ENCODE results near the gene SGK1. TPM values are rescaled to one million over a fixed set of nuclear protein-coding genes. Genes with fewer than 3 reads are reported as not detected.

Gene SGK1
- total RNA-seq, result 100 to 1,000 TPM; 104 to 459 (median 193) TPM

GRCh38 chr6:134317471-134318131 lies at the start of gene SGK1:
SGK1 (minus strand) TSS chr6:134318112; CDS start chr6:134317460, 652 bp downstream.
- no peaks in the 10 kb centered on the region for H3K4me1 ChIP-seq
- TF ChIP-seq, protein P1, sequence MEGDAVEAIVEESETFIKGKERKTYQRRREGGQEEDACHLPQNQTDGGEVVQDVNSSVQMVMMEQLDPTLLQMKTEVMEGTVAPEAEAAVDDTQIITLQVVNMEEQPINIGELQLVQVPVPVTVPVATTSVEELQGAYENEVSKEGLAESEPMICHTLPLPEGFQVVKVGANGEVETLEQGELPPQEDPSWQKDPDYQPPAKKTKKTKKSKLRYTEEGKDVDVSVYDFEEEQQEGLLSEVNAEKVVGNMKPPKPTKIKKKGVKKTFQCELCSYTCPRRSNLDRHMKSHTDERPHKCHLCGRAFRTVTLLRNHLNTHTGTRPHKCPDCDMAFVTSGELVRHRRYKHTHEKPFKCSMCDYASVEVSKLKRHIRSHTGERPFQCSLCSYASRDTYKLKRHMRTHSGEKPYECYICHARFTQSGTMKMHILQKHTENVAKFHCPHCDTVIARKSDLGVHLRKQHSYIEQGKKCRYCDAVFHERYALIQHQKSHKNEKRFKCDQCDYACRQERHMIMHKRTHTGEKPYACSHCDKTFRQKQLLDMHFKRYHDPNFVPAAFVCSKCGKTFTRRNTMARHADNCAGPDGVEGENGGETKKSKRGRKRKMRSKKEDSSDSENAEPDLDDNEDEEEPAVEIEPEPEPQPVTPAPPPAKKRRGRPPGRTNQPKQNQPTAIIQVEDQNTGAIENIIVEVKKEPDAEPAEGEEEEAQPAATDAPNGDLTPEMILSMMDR (IDR thresholded peaks at IDR 0.05), result no peak
- TF ChIP-seq POLR2AphosphoS5 (IDR thresholded peaks at IDR 0.05) (no peak), POLR2A (IDR thresholded peaks at IDR 0.05) (no peak)
- H3K27ac ChIP-seq, result peak within 1 kb of the TSS; percentile 5 to 50
- H3K4me3 ChIP-seq, result peak within 1 kb of the TSS; percentile 38 to 73 (median 55)
- H3K27me3 ChIP-seq, result peaks cover 0 to 3% of the 10 kb centered on the region in 2 donors
- DNase-seq (ENCODE audit: low spot score in 2 of 2), result peak in 1 of 2 donors; percentile 26
- no peaks in the 10 kb centered on the region for H3K9me3 ChIP-seq
- intact Hi-C loops (cut with DNase I; ENCODE audit: low total_unique reads), result no loop called here
- no peaks in the 10 kb centered on the region for H3K36me3 ChIP-seq

DNA sequence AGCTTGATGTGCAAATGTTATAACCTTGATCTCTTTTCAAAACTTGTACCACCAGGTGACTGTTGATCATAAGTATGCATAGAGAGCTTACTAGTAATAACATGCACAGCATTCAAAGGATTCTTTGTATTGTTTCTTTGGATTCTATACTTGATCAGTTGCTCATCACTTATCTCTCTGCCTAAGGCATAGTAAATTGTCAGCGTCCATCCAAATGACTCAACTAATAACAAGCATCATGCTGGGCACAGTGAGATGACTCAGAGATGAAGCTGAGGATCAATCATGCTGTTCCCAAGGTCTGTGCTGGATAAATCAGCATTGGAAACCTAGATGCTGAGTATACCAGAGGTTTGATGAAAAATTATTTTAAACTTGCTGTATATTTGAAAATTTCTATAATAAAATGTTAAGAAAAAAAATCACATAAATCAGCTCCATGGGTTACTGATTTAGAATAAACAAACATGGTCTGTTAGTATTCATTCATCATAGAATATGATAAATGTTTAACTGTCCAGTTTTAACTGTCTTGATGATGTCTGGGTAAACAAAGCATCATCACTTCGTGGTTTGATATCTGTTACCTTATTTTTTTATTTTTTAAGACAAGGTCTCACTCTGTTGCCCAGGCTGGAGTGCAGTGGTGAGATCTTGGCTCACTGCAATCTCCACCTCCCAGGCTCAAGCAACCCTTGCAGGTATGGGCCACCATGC lies 45.6 kb upstream of the SGK1 start:
- TF ChIP-seq POLR2A (IDR thresholded peaks at IDR 0.05), result no peak
- TF ChIP-seq, protein P1 (IDR thresholded peaks at IDR 0.05), result no peak
- no peak for TF ChIP-seq POLR2AphosphoS5 (IDR thresholded peaks at IDR 0.05)
- DNase-seq (ENCODE audit: low spot score in 2 of 2), result no peak
- Histone ChIP-seq H3K27ac (no peak overlapping the region), H3K4me3 (no peak overlapping the region), H3K4me1 (no peaks in the 10 kb centered on the region), H3K27me3 (no peaks in the 10 kb centered on the region), H3K36me3 (no peaks in the 10 kb centered on the region), H3K9me3 (no peaks in the 10 kb centered on the region)
- intact Hi-C loops (cut with DNase I; ENCODE audit: low total_unique reads), result no loop called here

DNA sequence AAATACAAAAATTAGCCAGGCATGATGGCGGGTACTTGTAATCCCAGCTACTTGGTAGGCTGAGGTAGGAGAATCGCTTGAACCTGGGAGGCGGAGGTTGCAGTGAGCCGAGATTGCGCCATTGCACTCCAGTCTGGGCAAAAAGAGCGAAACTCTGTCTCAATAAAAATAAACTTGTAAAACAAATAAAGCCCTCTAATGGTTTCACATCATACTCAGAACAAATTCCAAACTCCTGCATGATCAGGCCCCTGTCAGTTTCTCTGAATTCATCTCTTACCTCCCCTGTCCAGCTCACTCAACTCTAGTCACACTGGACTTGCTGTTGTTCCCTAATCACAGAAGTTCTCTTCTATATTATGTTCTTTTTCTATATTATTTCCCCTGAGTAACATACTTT lies 43.1 kb upstream of the SGK1 start:
- Histone ChIP-seq H3K36me3 (no peaks in the 10 kb centered on the region), H3K27ac (no peak overlapping the region), H3K9me3 (no peaks in the 10 kb centered on the region), H3K27me3 (no peaks in the 10 kb centered on the region), H3K4me1 (no peaks in the 10 kb centered on the region), H3K4me3 (no peak overlapping the region)
- intact Hi-C loops (cut with DNase I; ENCODE audit: low total_unique reads), result no loop called here
- DNase-seq (ENCODE audit: low spot score in 2 of 2), result no peak
- TF ChIP-seq POLR2AphosphoS5 (IDR thresholded peaks at IDR 0.05) (no peak), POLR2A (IDR thresholded peaks at IDR 0.05) (no peak)
- TF ChIP-seq, protein P1 (IDR thresholded peaks at IDR 0.05), result no peak

GRCh38 chr6:134359302-134359701 lies 41.4 kb upstream of the SGK1 start:
- intact Hi-C loops (cut with DNase I; ENCODE audit: low total_unique reads), result no loop called here
- Histone ChIP-seq H3K36me3 (no peaks in the 10 kb centered on the region), H3K27ac (peak overlapping the region; percentile 14 to 26), H3K9me3 (no peaks in the 10 kb centered on the region), H3K4me1 (no peaks in the 10 kb centered on the region), H3K27me3 (no peaks in the 10 kb centered on the region), H3K4me3 (no peak overlapping the region)
- no peak for DNase-seq (ENCODE audit: low spot score in 2 of 2)
- TF ChIP-seq POLR2AphosphoS5 (IDR thresholded peaks at IDR 0.05) (no peak), POLR2A (IDR thresholded peaks at IDR 0.05) (no peak)
- TF ChIP-seq, protein P1 (IDR thresholded peaks at IDR 0.05), result no peak

DNA sequence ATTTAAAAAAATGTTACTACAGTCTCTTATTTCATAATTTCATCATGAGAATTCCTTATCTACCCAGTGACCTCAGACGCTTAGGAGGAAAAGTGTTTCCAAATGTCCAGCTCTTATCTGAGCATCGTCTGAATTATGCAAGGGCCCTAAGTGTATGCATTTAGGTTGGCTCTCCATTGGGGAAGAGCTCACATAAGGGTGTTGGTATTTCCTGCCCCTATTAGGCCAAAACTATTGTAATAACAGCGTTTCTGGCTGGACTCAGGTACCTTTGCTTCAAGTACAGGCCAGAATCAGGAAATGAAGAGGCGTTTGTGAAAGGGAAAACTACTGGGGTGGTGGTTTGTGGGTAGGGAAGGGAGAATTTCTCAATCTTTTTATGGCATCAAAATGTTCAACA lies 40.4 kb upstream of the SGK1 start:
- DNase-seq (ENCODE audit: low spot score in 2 of 2), result no peak
- Histone ChIP-seq H3K4me3 (no peak overlapping the region), H3K9me3 (no peaks in the 10 kb centered on the region), H3K4me1 (no peaks in the 10 kb centered on the region), H3K36me3 (no peaks in the 10 kb centered on the region), H3K27me3 (no peaks in the 10 kb centered on the region), H3K27ac (peak overlapping the region in 1 of 2 donors; percentile 26)
- intact Hi-C loops (cut with DNase I; ENCODE audit: low total_unique reads), result no loop called here
- TF ChIP-seq POLR2A (IDR thresholded peaks at IDR 0.05) (no peak), POLR2AphosphoS5 (IDR thresholded peaks at IDR 0.05) (no peak)
- TF ChIP-seq, protein P1 (IDR thresholded peaks at IDR 0.05), result no peak

All from breast epithelium (tissue), 4 donors.